ENCODE measurements around the gene PIK3CD.

The PIK3CD gene

DNA sequence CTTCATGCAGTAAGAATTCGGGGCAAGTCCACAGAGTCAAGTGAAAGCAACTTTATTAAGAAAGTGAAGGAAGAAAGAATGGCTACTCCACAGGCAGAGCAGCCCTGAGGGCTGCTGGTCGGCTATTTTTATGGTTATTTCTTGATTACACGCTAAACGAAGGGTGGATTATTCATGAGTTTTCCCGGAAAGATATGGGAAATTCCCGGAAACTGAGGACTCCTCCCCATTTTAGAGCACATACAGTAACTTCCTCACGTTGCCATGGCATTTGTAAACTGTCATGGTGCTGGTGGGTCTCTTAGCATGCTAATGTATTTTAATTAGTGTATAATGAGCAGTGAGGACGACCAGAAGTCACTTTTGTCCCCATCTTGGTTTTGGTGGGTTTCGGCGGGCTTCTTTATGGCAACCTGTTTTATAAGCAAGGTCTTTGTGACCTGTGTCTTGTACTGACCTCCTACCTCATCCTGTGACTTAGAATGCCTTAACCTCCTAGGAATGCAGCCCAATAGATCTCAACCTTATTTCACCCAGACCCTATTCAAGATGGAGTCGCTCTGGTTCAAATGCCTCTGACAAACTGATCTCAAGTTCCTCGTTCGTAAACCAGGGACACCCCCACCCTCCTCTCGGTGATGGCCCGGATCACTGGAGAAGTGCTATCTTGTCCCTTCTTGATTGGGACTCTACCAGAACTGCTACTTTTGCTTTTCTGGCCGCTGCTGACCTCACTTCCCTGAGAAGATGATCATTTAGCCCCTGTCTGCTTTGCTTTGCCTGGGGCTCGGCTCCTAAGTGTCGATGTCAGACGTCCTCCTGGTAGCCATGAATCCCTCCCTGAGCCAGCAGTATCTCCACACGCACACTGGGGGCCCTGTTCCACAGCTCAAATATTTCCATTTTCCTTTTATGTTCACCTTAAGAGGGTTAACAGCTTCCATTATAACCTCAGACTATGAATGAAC lies 123.5 kb downstream of the PIK3CD start:
- H3K36me3 ChIP-seq (ENCODE audit: control insufficient read depth, insufficient read depth, low read length) = peaks cover 2% of the 10 kb centered on the region
- TF ChIP-seq, protein P1, sequence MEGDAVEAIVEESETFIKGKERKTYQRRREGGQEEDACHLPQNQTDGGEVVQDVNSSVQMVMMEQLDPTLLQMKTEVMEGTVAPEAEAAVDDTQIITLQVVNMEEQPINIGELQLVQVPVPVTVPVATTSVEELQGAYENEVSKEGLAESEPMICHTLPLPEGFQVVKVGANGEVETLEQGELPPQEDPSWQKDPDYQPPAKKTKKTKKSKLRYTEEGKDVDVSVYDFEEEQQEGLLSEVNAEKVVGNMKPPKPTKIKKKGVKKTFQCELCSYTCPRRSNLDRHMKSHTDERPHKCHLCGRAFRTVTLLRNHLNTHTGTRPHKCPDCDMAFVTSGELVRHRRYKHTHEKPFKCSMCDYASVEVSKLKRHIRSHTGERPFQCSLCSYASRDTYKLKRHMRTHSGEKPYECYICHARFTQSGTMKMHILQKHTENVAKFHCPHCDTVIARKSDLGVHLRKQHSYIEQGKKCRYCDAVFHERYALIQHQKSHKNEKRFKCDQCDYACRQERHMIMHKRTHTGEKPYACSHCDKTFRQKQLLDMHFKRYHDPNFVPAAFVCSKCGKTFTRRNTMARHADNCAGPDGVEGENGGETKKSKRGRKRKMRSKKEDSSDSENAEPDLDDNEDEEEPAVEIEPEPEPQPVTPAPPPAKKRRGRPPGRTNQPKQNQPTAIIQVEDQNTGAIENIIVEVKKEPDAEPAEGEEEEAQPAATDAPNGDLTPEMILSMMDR (IDR thresholded peaks at IDR 0.05; ENCODE audit: insufficient read depth, low read length, poor library complexity, severe bottlenecking) = no peak
- no peaks in the 10 kb centered on the region for H3K27me3 ChIP-seq (replicated peaks; ENCODE audit: control insufficient read depth, insufficient read depth, low read length)
- no peak for DNase-seq (ENCODE audit: extremely low read depth, insufficient read length)
- H3K4me3 ChIP-seq (replicated peaks; ENCODE audit: low read depth, low read length) = no peak overlapping the region

DNA sequence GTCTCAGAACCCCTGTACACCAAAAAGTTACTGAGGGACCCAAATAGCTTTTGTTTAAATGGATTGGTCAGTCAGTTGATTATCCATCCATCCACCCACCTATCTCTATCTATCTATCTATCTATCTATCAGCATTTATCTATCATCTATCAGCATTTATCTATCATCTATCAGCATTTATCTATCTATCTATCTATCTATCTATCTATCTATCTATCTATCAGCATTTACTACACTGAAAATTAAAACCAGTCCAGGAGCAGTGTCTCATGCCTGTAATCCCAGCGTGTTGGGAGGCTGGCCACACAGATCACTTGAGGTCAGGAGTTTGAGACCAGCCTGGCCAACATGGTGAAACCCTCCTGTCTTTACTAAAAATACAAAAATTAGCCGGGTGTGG lies 125.2 kb downstream of the PIK3CD start:
- no peak for DNase-seq (ENCODE audit: extremely low read depth, insufficient read length)
- Histone ChIP-seq H3K36me3 (ENCODE audit: control insufficient read depth, insufficient read depth, low read length) (peaks cover 2% of the 10 kb centered on the region), H3K27me3 (replicated peaks; ENCODE audit: control insufficient read depth, insufficient read depth, low read length) (no peaks in the 10 kb centered on the region), H3K4me3 (replicated peaks; ENCODE audit: low read depth, low read length) (no peak overlapping the region)
- TF ChIP-seq, protein P1 (IDR thresholded peaks at IDR 0.05; ENCODE audit: insufficient read depth, low read length, poor library complexity, severe bottlenecking) = no peak

Measured in GM06990 (cell line).